DOHH2 (cell line): Measurements from ENCODE around the gene TCF25.

Experiments used
- H3F3A ChIP-seq: fragments of 200-600 bp; sonication (generic), shearing (Covaris generic); 2 replicates; pipeline ENCODE4 v1.6.0; 2016; ENCODE audit warnings: antibody characterized with exemption, mild to moderate bottlenecking; ENCODE audit not compliant: control insufficient read depth, insufficient read depth
- H3K27ac ChIP-seq: fragments of 200-600 bp; sonication (generic); 2 replicates; pipeline ENCODE4 v1.5.1; 2014; ENCODE audit warnings: low read depth, mild to moderate bottlenecking, low read length, moderate library complexity
- H3K27me3 ChIP-seq: fragments of 200-600 bp; sonication (generic); 2 replicates; pipeline ENCODE4 v1.6.1; 2014; ENCODE audit warnings: mild to moderate bottlenecking, low read length, mixed read lengths; ENCODE audit not compliant: control insufficient read depth
- H3K36me3 ChIP-seq: fragments of 200-600 bp; sonication (generic); 2 replicates; pipeline ENCODE4 v1.6.1; 2014; ENCODE audit warnings: mild to moderate bottlenecking, low read length, moderate library complexity, mixed read lengths; ENCODE audit not compliant: control insufficient read depth
- H3K4me1 ChIP-seq: fragments of 200-600 bp; sonication (generic); 2 replicates; pipeline ENCODE4 v1.6.1; 2014; ENCODE audit warnings: mild to moderate bottlenecking, low read length, mixed read lengths; ENCODE audit not compliant: control insufficient read depth
- H3K4me2 ChIP-seq: fragments of 200-600 bp; sonication (generic); 2 replicates; pipeline ENCODE4 v1.6.0; 2014; ENCODE audit warnings: mild to moderate bottlenecking, low read length, moderate library complexity
- H3K4me3 ChIP-seq: fragments of 200-600 bp; sonication (generic); 2 replicates; pipeline ENCODE4 v1.5.1; 2014; ENCODE audit warnings: mild to moderate bottlenecking, low read length, mixed read lengths
- H3K79me2 ChIP-seq: fragments of 200-600 bp; sonication (generic); 2 replicates; pipeline ENCODE4 v1.6.1; 2014; ENCODE audit warnings: mild to moderate bottlenecking, low read length, mixed read lengths; ENCODE audit not compliant: control insufficient read depth
- H3K9me2 ChIP-seq: fragments of 200-600 bp; sonication (generic); replicated peaks from 2 replicates; pipeline ENCODE4 v1.6.1; 2014; ENCODE audit warnings: mild to moderate bottlenecking, low read length, mixed read lengths; ENCODE audit not compliant: control insufficient read depth
- H3K9me3 ChIP-seq: fragments of 200-600 bp; sonication (generic); 2 replicates; pipeline ENCODE4 v1.6.1; 2014; ENCODE audit warnings: antibody characterized with exemption, low read length, mixed read lengths; ENCODE audit not compliant: control insufficient read depth, insufficient read depth
- H4K20me1 ChIP-seq: fragments of 200-600 bp; sonication (generic); 2 replicates; pipeline ENCODE4 v1.6.0; 2014; ENCODE audit warnings: low read depth, mild to moderate bottlenecking, antibody characterized with exemption, low read length, moderate library complexity; ENCODE audit not compliant: control insufficient read depth, insufficient read depth
- CTCF ChIP-seq: fragments of 200-600 bp; sonication (generic); IDR thresholded peaks from one replicate; pipeline ENCODE4 v1.5.1; 2014; ENCODE audit warnings: antibody characterized with exemption, mild to moderate bottlenecking, low read depth, low read length; ENCODE audit not compliant: poor library complexity, severe bottlenecking
- EZH2phosphoT487 ChIP-seq: fragments of 200-600 bp; sonication (generic); IDR thresholded peaks from 2 replicates; pipeline ENCODE4 v1.6.1; 2017; ENCODE audit warnings: borderline replicate concordance, mild to moderate bottlenecking, antibody characterized with exemption, low read length, moderate library complexity, mixed read lengths

TCF25 gene

GRCh38 chr16:89892055-89892630, 18.8 kb downstream of the TCF25 start:
- no peak for TF ChIP-seq EZH2phosphoT487
- TF ChIP-seq CTCF: no peak
- no peaks in the 10 kb centered on the region for H3K4me1 ChIP-seq

GRCh38 chr16:89892635-89893034, 19.2 kb downstream of the TCF25 start:
- peaks cover 70% of the 10 kb centered on the region for H3K36me3 ChIP-seq

More at GRCh38 chr16:89892055-89892630, 18.8 kb downstream of the TCF25 start:
- peaks cover 3% of the 10 kb centered on the region; the same call in 1 of the 2 replicates for H3K79me2 ChIP-seq
- no peak overlapping the region for H3K4me3 ChIP-seq
- H3K9me3 ChIP-seq: no peaks in the 10 kb centered on the region
- no peak overlapping the region for H3K4me2 ChIP-seq
- no peaks in the 10 kb centered on the region for H3F3A ChIP-seq
- no peak overlapping the region for H3K27ac ChIP-seq
- H3K36me3 ChIP-seq: peaks cover 74% of the 10 kb centered on the region
- H3K9me2 ChIP-seq: no peaks in the 10 kb centered on the region
- no peaks in the 10 kb centered on the region for H4K20me1 ChIP-seq
- no peaks in the 10 kb centered on the region for H3K27me3 ChIP-seq

GRCh38 chr16:89893642-89894548, 20.5 kb downstream of the TCF25 start:
- no peak for TF ChIP-seq CTCF
- TF ChIP-seq EZH2phosphoT487: no peak
- no peaks in the 10 kb centered on the region for H3K4me1 ChIP-seq
- H3K79me2 ChIP-seq: peaks cover 3% of the 10 kb centered on the region; the same call in 1 of the 2 replicates
- H4K20me1 ChIP-seq: no peaks in the 10 kb centered on the region
- H3K9me3 ChIP-seq: no peaks in the 10 kb centered on the region
- H3K27me3 ChIP-seq: no peaks in the 10 kb centered on the region
- no peaks in the 10 kb centered on the region for H3F3A ChIP-seq
- no peaks in the 10 kb centered on the region for H3K9me2 ChIP-seq
- no peak overlapping the region for H3K4me3 ChIP-seq
- no peak overlapping the region for H3K4me2 ChIP-seq
- H3K27ac ChIP-seq: no peak overlapping the region
- peaks cover 74% of the 10 kb centered on the region for H3K36me3 ChIP-seq

More at GRCh38 chr16:89892635-89893034, 19.2 kb downstream of the TCF25 start:
- Histone ChIP-seq H3K4me1 (no peaks in the 10 kb centered on the region), H3F3A (no peaks in the 10 kb centered on the region), H3K9me2 (no peaks in the 10 kb centered on the region), H3K9me3 (no peaks in the 10 kb centered on the region), H3K27ac (no peak overlapping the region), H3K27me3 (no peaks in the 10 kb centered on the region), H3K4me3 (no peak overlapping the region), H3K79me2 (peaks cover 3% of the 10 kb centered on the region; the same call in 1 of the 2 replicates), H4K20me1 (no peaks in the 10 kb centered on the region), H3K4me2 (no peak overlapping the region)
- no peak for TF ChIP-seq EZH2phosphoT487
- no peak for TF ChIP-seq CTCF
